Measurements from ENCODE around the gene KRT37.

The KRT37 gene

GRCh38 chr17:41418116-41418860 is 6.1 kb downstream of the KRT37 start:
- Histone ChIP-seq H3K9me3 (ENCODE audit: control extremely low read depth in 1 of 5, control insufficient read depth in 4 of 5, insufficient read depth in 2 of 5, low read depth in 1 of 5, low read length in 4 of 5) (no peaks in the 10 kb centered on the region), H3K4me1 (ENCODE audit: control extremely low read depth in 1 of 4, control insufficient read depth in 4 of 4, insufficient read depth in 4 of 4, low read length in 3 of 4) (no peaks in the 10 kb centered on the region), H3K4me3 (ENCODE audit: control insufficient read depth in 1 of 7, extremely low read depth in 1 of 7, insufficient read depth in 4 of 7, low read depth in 2 of 7, low read length in 6 of 7) (no peak overlapping the region), H3K27me3 (replicated peaks in 2 of 5; ENCODE audit: control insufficient read depth in 4 of 5, insufficient read depth in 5 of 5, low read length in 4 of 5) (peaks cover 0 to 4% (median 0%) of the 10 kb centered on the region in 5 experiments), H3K36me3 (ENCODE audit: control insufficient read depth in 4 of 4, insufficient read depth in 4 of 4, low read length in 3 of 4) (no peaks in the 10 kb centered on the region), H3K27ac (ENCODE audit: insufficient read depth in 1 of 2, low read depth in 1 of 2, low read length in 2 of 2, poor library complexity in 1 of 2, severe bottlenecking in 2 of 2) (no peak overlapping the region)
- POLR2A ChIA-PET = no interaction called here
- 84% methylated on average over 5 of the region's 7 CpGs for WGBS (ENCODE audit: insufficient coverage)
- DNase-seq = no peak
- CTCF ChIA-PET = interaction anchor here (1.7 kb wide), 1 partner anchor 562 kb away, joined by 3 read pairs; no protein-coding TSS in a partner anchor

- ChIA-PET CTCF (interaction anchor here (1.7 kb wide), 1 partner anchor 561 kb away, joined by 3 read pairs; no protein-coding TSS in a partner anchor), POLR2A (no interaction called here)
- Histone ChIP-seq H3K27me3 (replicated peaks in 2 of 5; ENCODE audit: control insufficient read depth in 4 of 5, insufficient read depth in 5 of 5, low read length in 4 of 5) (peaks cover 0 to 7% (median 0%) of the 10 kb centered on the region in 5 experiments), H3K9me3 (ENCODE audit: control extremely low read depth in 1 of 5, control insufficient read depth in 4 of 5, insufficient read depth in 2 of 5, low read depth in 1 of 5, low read length in 4 of 5) (no peaks in the 10 kb centered on the region), H3K4me1 (ENCODE audit: control extremely low read depth in 1 of 4, control insufficient read depth in 4 of 4, insufficient read depth in 4 of 4, low read length in 3 of 4) (no peaks in the 10 kb centered on the region), H3K36me3 (ENCODE audit: control insufficient read depth in 4 of 4, insufficient read depth in 4 of 4, low read length in 3 of 4) (no peaks in the 10 kb centered on the region), H3K4me3 (ENCODE audit: control insufficient read depth in 1 of 7, extremely low read depth in 1 of 7, insufficient read depth in 4 of 7, low read depth in 2 of 7, low read length in 6 of 7) (no peak overlapping the region), H3K27ac (ENCODE audit: insufficient read depth in 1 of 2, low read depth in 1 of 2, low read length in 2 of 2, poor library complexity in 1 of 2, severe bottlenecking in 2 of 2) (no peak overlapping the region)
- 81% methylated on average over 2 of the region's 4 CpGs for WGBS (ENCODE audit: insufficient coverage)
- peak in 2 of 3 donors; percentile 13 to 20 for DNase-seq
Measured at GRCh38 chr17:41417576-41418015, 6.8 kb downstream of the KRT37 start.

- WGBS (ENCODE audit: insufficient coverage) = 100% methylated on average over 5 of the region's 6 CpGs
- Histone ChIP-seq H3K27ac (ENCODE audit: insufficient read depth in 1 of 2, low read depth in 1 of 2, low read length in 2 of 2, poor library complexity in 1 of 2, severe bottlenecking in 2 of 2) (no peak overlapping the region), H3K4me1 (ENCODE audit: control extremely low read depth in 1 of 4, control insufficient read depth in 4 of 4, insufficient read depth in 4 of 4, low read length in 3 of 4) (no peaks in the 10 kb centered on the region), H3K9me3 (ENCODE audit: control extremely low read depth in 1 of 5, control insufficient read depth in 4 of 5, insufficient read depth in 2 of 5, low read depth in 1 of 5, low read length in 4 of 5) (no peaks in the 10 kb centered on the region), H3K27me3 (replicated peaks in 2 of 5; ENCODE audit: control insufficient read depth in 4 of 5, insufficient read depth in 5 of 5, low read length in 4 of 5) (peaks cover 0 to 7% (median 0%) of the 10 kb centered on the region in 5 experiments), H3K36me3 (ENCODE audit: control insufficient read depth in 4 of 4, insufficient read depth in 4 of 4, low read length in 3 of 4) (no peaks in the 10 kb centered on the region), H3K4me3 (ENCODE audit: control insufficient read depth in 1 of 7, extremely low read depth in 1 of 7, insufficient read depth in 4 of 7, low read depth in 2 of 7, low read length in 6 of 7) (no peak overlapping the region)
- ChIA-PET POLR2A (no interaction called here), CTCF (interaction anchor here (1.7 kb wide), 1 partner anchor 561 kb away, joined by 3 read pairs; no protein-coding TSS in a partner anchor)
- no peak for DNase-seq
Measured at GRCh38 chr17:41417127-41417526, 7.3 kb downstream of the KRT37 start.

DNA sequence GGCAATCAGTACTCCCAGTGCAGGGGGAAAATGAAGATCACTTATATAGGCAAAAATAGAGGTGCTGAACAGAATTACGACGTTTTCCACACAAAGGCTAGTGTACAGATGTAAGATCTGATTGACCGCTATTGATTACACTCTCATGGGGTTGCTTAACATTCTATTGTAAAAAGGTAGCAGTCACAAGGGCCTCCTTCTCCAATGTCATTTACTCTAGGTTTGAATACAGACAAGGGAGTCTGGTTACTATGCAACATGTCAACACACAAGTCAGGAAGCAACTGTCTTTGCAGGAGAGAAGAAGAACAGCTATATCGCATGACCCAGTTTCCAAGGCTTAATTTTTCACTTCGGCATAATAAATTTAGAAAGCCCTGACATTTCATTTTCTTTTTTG is 7.9 kb downstream of the KRT37 start:
- ChIA-PET CTCF (interaction anchor here (1.7 kb wide), 1 partner anchor 560 kb away, joined by 3 read pairs; no protein-coding TSS in a partner anchor), POLR2A (no interaction called here)
- DNase-seq = peak in 1 of 3 donors; percentile 3
- H3K4me1 ChIP-seq (ENCODE audit: control extremely low read depth in 1 of 4, control insufficient read depth in 4 of 4, insufficient read depth in 4 of 4, low read length in 3 of 4) = no peaks in the 10 kb centered on the region
- no peak overlapping the region for H3K4me3 ChIP-seq (ENCODE audit: control insufficient read depth in 1 of 7, extremely low read depth in 1 of 7, insufficient read depth in 4 of 7, low read depth in 2 of 7, low read length in 6 of 7)
- H3K36me3 ChIP-seq (ENCODE audit: control insufficient read depth in 4 of 4, insufficient read depth in 4 of 4, low read length in 3 of 4) = no peaks in the 10 kb centered on the region
- no peaks in the 10 kb centered on the region for H3K9me3 ChIP-seq (ENCODE audit: control extremely low read depth in 1 of 5, control insufficient read depth in 4 of 5, insufficient read depth in 2 of 5, low read depth in 1 of 5, low read length in 4 of 5)
- peaks cover 0 to 8% (median 0%) of the 10 kb centered on the region in 5 experiments for H3K27me3 ChIP-seq (replicated peaks in 2 of 5; ENCODE audit: control insufficient read depth in 4 of 5, insufficient read depth in 5 of 5, low read length in 4 of 5)
- 92% methylated on average over 4 of the region's 5 CpGs for WGBS (ENCODE audit: insufficient coverage)
- no peak overlapping the region for H3K27ac ChIP-seq (ENCODE audit: insufficient read depth in 1 of 2, low read depth in 1 of 2, low read length in 2 of 2, poor library complexity in 1 of 2, severe bottlenecking in 2 of 2)

- no peak overlapping the region for H3K4me3 ChIP-seq (ENCODE audit: control insufficient read depth in 1 of 7, extremely low read depth in 1 of 7, insufficient read depth in 4 of 7, low read depth in 2 of 7, low read length in 6 of 7)
- H3K36me3 ChIP-seq (ENCODE audit: control insufficient read depth in 4 of 4, insufficient read depth in 4 of 4, low read length in 3 of 4) = no peaks in the 10 kb centered on the region
- peaks cover 0 to 12% (median 0%) of the 10 kb centered on the region in 5 experiments for H3K27me3 ChIP-seq (replicated peaks in 2 of 5; ENCODE audit: control insufficient read depth in 4 of 5, insufficient read depth in 5 of 5, low read length in 4 of 5)
- no peak overlapping the region for H3K27ac ChIP-seq (ENCODE audit: insufficient read depth in 1 of 2, low read depth in 1 of 2, low read length in 2 of 2, poor library complexity in 1 of 2, severe bottlenecking in 2 of 2)
- POLR2A ChIA-PET = no interaction called here
- WGBS (ENCODE audit: insufficient coverage) = 75% methylated on average over 2 of the region's 3 CpGs
- H3K9me3 ChIP-seq (ENCODE audit: control extremely low read depth in 1 of 5, control insufficient read depth in 4 of 5, insufficient read depth in 2 of 5, low read depth in 1 of 5, low read length in 4 of 5) = no peaks in the 10 kb centered on the region
- CTCF ChIA-PET = no interaction called here
- no peak for DNase-seq
- no peaks in the 10 kb centered on the region for H3K4me1 ChIP-seq (ENCODE audit: control extremely low read depth in 1 of 4, control insufficient read depth in 4 of 4, insufficient read depth in 4 of 4, low read length in 3 of 4)
Measured at GRCh38 chr17:41415833-41416335, 8.5 kb downstream of the KRT37 start.

GRCh38 chr17:41415411-41415810 is 9.0 kb downstream of the KRT37 start:
- no peak for DNase-seq
- Histone ChIP-seq H3K4me3 (ENCODE audit: control insufficient read depth in 1 of 7, extremely low read depth in 1 of 7, insufficient read depth in 4 of 7, low read depth in 2 of 7, low read length in 6 of 7) (no peak overlapping the region), H3K27ac (ENCODE audit: insufficient read depth in 1 of 2, low read depth in 1 of 2, low read length in 2 of 2, poor library complexity in 1 of 2, severe bottlenecking in 2 of 2) (no peak overlapping the region), H3K36me3 (ENCODE audit: control insufficient read depth in 4 of 4, insufficient read depth in 4 of 4, low read length in 3 of 4) (no peaks in the 10 kb centered on the region), H3K4me1 (ENCODE audit: control extremely low read depth in 1 of 4, control insufficient read depth in 4 of 4, insufficient read depth in 4 of 4, low read length in 3 of 4) (no peaks in the 10 kb centered on the region), H3K27me3 (replicated peaks in 2 of 5; ENCODE audit: control insufficient read depth in 4 of 5, insufficient read depth in 5 of 5, low read length in 4 of 5) (peaks cover 0 to 12% (median 0%) of the 10 kb centered on the region in 5 experiments), H3K9me3 (ENCODE audit: control extremely low read depth in 1 of 5, control insufficient read depth in 4 of 5, insufficient read depth in 2 of 5, low read depth in 1 of 5, low read length in 4 of 5) (no peaks in the 10 kb centered on the region)
- WGBS (ENCODE audit: insufficient coverage) = 85% methylated on average over 1 of the region's 4 CpGs
- ChIA-PET POLR2A (no interaction called here), CTCF (no interaction called here)

DNA sequence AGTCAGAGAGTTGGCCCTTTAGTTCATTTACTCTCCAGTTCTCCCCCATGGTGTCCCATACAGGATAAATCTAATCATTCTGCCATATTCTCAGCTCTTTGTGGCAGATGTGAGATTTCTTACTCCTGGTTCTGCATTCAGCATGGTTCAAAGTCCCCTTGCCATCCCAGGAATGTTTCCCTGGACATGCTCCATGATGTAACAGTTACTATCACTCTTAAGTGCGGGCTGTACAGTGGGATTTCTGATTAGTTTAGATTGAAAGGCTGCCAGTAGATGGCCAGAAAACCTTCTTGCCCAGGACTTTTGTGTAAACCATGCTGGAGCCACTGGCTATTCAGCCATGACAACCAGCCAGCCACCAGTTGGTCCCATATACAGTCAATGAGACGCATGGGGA is 10.4 kb downstream of the KRT37 start:
- CTCF ChIA-PET = interaction anchor here (1.1 kb wide), 1 partner anchor 9 kb away, joined by 3 read pairs; no protein-coding TSS in a partner anchor
- DNase-seq = no peak
- Histone ChIP-seq H3K4me1 (ENCODE audit: control extremely low read depth in 1 of 4, control insufficient read depth in 4 of 4, insufficient read depth in 4 of 4, low read length in 3 of 4) (no peaks in the 10 kb centered on the region), H3K9me3 (ENCODE audit: control extremely low read depth in 1 of 5, control insufficient read depth in 4 of 5, insufficient read depth in 2 of 5, low read depth in 1 of 5, low read length in 4 of 5) (no peaks in the 10 kb centered on the region), H3K27me3 (replicated peaks in 2 of 5; ENCODE audit: control insufficient read depth in 4 of 5, insufficient read depth in 5 of 5, low read length in 4 of 5) (peaks cover 0 to 12% (median 0%) of the 10 kb centered on the region in 5 experiments), H3K27ac (ENCODE audit: insufficient read depth in 1 of 2, low read depth in 1 of 2, low read length in 2 of 2, poor library complexity in 1 of 2, severe bottlenecking in 2 of 2) (no peak overlapping the region), H3K4me3 (ENCODE audit: control insufficient read depth in 1 of 7, extremely low read depth in 1 of 7, insufficient read depth in 4 of 7, low read depth in 2 of 7, low read length in 6 of 7) (no peak overlapping the region), H3K36me3 (ENCODE audit: control insufficient read depth in 4 of 4, insufficient read depth in 4 of 4, low read length in 3 of 4) (no peaks in the 10 kb centered on the region)
- WGBS (ENCODE audit: insufficient coverage) = 100% methylated on average over 1 of the region's 2 CpGs
- POLR2A ChIA-PET = no interaction called here
